HG03097 (cell line): ENCODE data around the gene LHFPL3.

Experiments used
- ATAC-seq: cut with Tn5 transposase; IDR thresholded peaks from one replicate; pipeline ENCODE4 v1.9.1; 2021; ENCODE audit not compliant: unreplicated experiment, low FRiP score

LHFPL3 gene

GRCh38 chr7:104367926-104368325 lies 39.5 kb downstream of the LHFPL3 start:
- no peak for ATAC-seq

- ATAC-seq = no peak
Observed at GRCh38 chr7:104371216-104371979, 43.0 kb downstream of the LHFPL3 start.

- ATAC-seq = no peak
Observed at GRCh38 chr7:104371980-104372357, 43.6 kb downstream of the LHFPL3 start.

GRCh38 chr7:104382616-104383015 lies 54.2 kb downstream of the LHFPL3 start:
- ATAC-seq = no peak

- no peak for ATAC-seq
Observed at GRCh38 chr7:104386943-104387342, 58.5 kb downstream of the LHFPL3 start.

- ATAC-seq = no peak
Observed at GRCh38 chr7:104388222-104388621, 59.8 kb downstream of the LHFPL3 start.

GRCh38 chr7:104395162-104395561 lies 66.8 kb downstream of the LHFPL3 start:
- no peak for ATAC-seq

- ATAC-seq = no peak
Observed at GRCh38 chr7:104397442-104397841, 69.0 kb downstream of the LHFPL3 start.

GRCh38 chr7:104408371-104408770 lies 80.0 kb downstream of the LHFPL3 start:
- no peak for ATAC-seq

GRCh38 chr7:104410742-104411141 lies 82.3 kb downstream of the LHFPL3 start:
- ATAC-seq = no peak

GRCh38 chr7:104412911-104413310 lies 84.5 kb downstream of the LHFPL3 start:
- ATAC-seq = no peak

- no peak for ATAC-seq
Observed at GRCh38 chr7:104414216-104414615, 85.8 kb downstream of the LHFPL3 start.

- ATAC-seq = no peak
Observed at GRCh38 chr7:104415700-104416099, 87.3 kb downstream of the LHFPL3 start.

- ATAC-seq = no peak
Observed at GRCh38 chr7:104416866-104417393, 88.5 kb downstream of the LHFPL3 start.

GRCh38 chr7:104431930-104432329 lies 103.5 kb downstream of the LHFPL3 start:
- ATAC-seq = no peak

- ATAC-seq = no peak
Observed at GRCh38 chr7:104434129-104434528, 105.7 kb downstream of the LHFPL3 start.

- no peak for ATAC-seq
Observed at GRCh38 chr7:104442481-104442880, 114.1 kb downstream of the LHFPL3 start.

GRCh38 chr7:104444017-104444416 lies 115.6 kb downstream of the LHFPL3 start:
- ATAC-seq = no peak

- no peak for ATAC-seq
Observed at GRCh38 chr7:104445393-104445792, 117.0 kb downstream of the LHFPL3 start.

- no peak for ATAC-seq
Observed at GRCh38 chr7:104450861-104451260, 122.5 kb downstream of the LHFPL3 start.

GRCh38 chr7:104453190-104453589 lies 124.8 kb downstream of the LHFPL3 start:
- no peak for ATAC-seq

GRCh38 chr7:104458875-104459274 lies 130.5 kb downstream of the LHFPL3 start:
- no peak for ATAC-seq
